ENCODE data around the gene BATF.

BATF gene

DNA sequence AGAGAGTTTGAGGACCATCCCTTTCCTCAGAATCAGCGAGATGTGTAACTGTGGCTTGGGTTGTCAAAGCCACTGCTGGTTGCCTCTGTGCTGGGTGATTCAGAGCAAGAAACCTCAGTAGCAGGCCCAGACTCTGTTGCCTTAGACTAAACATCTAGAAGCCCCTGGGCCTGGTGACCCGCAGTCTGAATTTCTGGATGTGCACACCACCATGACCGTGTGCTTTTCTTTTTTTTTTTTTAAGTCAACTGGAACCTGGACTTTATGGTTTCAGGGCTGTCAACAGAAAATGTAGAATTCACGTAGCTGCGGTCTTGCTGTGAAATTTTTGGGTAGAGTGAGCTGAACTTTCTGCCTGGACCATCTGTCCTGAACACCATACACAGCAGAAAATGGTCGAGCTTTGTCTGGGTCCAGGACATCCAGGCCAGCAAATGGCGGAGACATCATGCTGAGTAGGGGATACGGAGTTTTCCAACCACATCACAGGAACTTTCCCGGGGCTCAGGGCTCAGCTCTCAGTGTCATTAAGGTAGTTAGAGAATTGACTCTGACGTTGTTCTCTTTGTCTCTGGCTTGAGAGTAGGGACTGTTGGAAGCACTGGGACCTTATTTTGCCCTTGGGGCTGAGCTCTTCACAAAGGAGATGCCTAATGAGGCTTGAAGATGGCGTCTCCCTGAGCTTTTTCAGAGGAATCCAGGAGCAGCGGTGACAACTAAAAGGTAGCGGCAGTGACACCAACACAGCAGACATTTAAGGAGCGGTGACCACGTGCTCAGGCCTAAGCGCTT is 23.0 kb upstream of the BATF start:
- no peak for DNase-seq (ENCODE audit: low read depth in 2 of 3, low spot score in 2 of 3)

DNA sequence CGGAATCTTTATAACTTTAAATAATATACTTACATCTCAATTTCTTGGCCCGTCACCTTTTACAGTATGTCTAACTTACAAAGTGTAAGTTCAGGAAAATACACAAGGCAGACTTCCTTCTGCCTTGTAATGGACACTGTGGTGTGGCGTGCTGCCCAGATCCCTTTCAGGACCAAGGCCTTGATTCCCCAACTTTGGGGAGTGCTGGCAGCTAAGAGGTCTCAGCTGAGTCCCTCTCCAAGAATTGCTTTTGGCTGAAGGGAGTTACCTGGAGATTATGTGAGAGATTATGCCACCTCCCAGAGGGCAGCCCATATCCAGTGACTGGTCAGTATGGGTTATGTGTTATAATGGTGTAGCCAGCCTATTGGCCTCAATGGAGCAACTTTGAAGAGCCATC is 21.2 kb upstream of the BATF start:
- DNase-seq (ENCODE audit: low read depth in 2 of 3, low spot score in 2 of 3), result no peak

DNA sequence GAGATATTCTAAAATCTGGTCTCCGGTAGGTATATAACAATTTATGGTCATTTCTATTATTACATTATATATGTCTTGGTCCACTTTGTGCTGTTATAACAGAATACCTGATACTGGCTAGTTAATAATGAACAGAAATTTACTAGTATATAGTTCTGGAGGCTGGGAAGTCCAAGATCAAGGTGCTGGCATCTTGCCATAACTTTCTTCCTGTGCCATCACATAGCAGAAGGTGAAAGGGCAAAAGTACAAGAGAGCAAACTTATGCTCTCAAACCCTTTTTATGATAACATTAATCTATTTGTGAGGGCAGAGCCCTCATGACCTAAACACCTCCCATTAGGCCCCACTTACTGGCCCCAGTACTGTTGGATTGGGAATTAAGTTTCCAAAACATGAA is 17.9 kb upstream of the BATF start:
- DNase-seq (ENCODE audit: low read depth in 2 of 3, low spot score in 2 of 3), result no peak

DNA sequence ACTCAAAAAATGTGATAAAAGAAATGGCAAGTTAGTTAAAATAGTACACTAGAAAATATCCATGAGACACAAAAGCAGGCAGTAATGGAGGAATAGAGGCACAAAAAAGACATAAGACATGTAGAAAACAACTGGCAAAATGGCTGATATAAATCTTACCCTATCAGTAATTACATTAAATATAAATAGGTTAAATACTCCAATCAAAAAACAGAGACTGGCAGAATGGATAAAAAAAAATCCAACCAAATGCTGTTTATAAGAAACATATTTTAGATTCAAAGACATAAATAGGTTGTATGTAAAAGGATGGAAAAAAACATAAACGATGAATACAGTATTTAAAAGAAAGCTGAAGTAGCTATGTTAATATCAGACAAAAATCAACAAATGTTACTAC is 15.3 kb upstream of the BATF start:
- no peak for DNase-seq (ENCODE audit: low read depth in 2 of 3, low spot score in 2 of 3)

DNA sequence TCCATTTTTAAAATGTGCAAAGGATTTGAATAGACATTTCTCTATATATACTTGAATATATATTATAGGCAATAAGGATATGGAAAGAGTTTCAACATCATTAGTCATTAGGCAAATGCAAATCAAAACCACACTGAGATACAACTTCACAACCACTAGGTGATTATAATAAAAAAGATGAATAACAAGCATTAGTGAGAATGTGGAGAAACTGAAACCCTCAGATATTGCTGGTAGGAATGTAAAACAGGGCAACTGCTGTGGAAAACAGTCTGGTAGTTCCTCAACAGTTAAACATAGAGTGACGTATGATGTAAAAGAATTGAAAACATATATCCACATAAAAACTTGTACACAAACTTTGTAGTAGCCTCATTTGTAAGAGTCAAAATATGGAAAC is 11.7 kb upstream of the BATF start:
- no peak for DNase-seq (ENCODE audit: low read depth in 2 of 3, low spot score in 2 of 3)

DNA sequence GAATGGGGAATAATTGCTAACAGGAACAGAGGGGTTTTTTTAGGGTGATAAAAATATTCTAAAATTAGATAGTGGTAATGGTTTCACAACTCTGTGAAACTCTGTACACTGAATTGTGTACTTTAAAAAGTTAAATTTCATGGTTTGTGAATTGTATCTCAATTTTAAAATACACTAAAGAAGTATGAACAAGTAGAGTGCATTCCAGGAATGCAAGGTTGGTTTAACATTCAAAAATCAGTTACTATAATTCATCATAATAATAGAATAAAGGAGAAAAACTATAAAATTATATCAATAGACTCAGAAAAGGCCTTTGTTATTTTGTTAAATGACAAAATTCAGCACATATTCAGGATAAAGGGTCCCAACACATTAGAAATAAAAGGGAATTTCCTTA is 11.1 kb upstream of the BATF start:
- DNase-seq (ENCODE audit: low read depth in 2 of 3, low spot score in 2 of 3), result no peak

DNA sequence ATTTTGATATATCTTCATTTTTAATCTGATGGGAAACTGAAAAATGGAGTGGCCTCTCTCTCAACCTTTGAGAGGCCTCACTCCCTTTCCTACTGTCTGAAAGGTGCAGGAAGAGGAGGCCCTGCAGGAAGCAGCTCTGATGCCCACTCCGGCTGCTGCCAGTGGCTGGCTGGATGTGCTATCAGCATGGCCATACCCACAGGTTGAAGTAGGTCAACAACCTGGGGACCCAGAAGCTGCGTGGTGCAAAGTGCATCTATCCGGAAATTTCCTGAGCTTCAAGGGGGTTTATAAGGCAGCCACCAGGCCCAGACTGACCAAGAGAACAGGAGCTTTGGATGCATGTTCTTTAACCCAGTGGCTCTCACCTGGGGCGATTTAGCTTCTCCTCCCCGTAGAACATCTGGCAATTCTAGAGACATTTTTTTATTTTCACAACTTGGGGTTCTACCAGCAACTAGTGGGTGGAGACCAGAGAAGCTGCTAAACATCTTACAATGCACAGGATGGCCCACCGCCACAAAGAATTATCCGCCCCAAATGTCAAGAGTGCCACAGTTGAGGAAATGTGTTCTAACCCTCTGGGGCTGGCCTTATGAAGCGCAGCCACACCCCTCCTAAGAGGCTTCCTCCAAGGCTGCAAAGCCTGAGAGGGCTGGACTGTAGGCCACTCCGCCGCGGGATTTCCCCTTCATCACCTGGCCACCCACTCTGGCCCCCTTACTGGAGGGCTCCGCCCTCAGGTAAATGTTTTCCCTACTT is 8.2 kb upstream of the BATF start:
- no peak for DNase-seq (ENCODE audit: low read depth in 2 of 3, low spot score in 2 of 3)

DNA sequence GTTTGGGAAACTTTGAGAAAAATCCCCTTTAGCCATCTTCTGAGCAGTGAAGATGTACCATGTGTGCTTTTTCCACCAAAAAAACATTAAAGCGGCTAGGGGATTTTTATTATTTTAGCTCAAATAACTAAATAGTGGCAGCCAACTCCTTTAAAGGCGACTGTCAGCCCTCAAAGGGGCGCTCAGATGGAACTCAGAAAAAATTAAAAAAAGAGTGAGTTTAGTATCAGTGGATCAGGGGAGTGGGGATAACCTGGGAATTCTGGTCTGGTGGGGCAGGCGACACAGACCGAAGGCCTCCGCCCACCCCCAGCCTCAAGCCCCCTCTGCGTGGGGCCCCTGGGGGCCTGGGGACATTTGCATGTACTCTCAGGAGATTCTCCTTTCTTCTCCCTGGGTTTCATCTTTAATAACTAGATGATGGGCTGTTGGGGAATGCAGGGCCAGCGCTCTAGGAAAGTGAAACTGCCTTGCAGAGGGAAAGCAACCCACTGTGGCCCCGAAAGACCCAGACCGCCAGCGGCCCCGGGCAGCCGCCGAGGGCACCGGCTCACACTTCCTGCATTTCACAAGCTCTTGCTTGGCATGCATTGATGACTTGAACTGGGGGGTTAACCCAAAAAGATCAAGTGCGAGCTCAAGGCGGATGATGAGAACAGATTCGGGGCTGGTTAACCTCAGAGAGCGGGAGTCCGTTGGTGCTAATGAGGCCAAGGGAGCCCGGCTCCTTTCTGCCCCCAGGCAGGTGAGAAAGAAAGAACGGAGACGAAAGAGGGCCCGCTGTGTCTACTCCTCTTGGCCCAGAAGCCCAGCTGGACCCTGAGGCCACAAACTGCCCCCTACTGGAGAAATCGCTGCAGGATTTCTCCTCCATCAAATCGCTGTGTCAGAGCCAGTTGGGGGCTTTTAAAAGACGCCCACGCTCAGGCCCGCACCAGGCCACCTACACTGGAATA is 7.3 kb upstream of the BATF start:
- DNase-seq (ENCODE audit: low read depth in 2 of 3, low spot score in 2 of 3), result no peak

DNA sequence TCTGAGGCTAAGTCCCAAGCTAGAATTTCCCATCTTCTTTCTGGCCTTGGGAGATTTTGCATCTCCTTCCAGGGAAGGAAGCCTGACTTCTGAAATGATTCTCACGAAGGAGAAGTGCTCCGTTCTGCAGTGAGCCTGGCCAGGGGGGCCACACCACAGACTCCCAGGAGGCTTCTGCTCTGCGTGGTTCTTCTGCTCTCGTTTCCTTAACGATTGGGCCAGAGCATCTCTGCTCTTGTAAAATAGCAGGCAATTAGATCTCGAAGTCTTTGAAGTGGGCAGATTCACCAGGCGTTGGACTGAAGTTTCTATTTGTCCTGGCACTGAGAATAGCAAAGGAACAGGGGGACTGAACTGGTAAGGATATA is 6.7 kb upstream of the BATF start:
- DNase-seq (ENCODE audit: low read depth in 2 of 3, low spot score in 2 of 3), result no peak

DNA sequence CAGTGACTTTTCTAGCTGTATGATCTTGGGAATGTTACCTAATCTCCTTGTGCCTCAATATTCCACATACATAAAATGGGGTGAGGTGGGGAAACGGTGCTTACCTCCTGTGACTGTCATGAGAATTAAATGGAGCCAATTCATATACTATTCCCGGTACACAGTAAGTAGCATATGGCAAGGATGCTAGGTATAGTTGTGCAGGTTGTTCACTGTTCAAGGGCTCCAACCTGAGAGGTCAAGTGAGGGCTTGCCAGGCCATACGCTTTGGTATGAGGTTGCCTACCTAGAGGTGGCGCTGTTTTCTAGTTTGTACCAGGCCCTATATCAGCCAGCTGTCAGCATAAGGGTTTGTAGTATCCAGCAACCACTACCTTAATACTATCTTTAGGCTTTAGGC is 3.6 kb upstream of the BATF start:
- no peak for DNase-seq (ENCODE audit: low read depth in 2 of 3, low spot score in 2 of 3)

DNA sequence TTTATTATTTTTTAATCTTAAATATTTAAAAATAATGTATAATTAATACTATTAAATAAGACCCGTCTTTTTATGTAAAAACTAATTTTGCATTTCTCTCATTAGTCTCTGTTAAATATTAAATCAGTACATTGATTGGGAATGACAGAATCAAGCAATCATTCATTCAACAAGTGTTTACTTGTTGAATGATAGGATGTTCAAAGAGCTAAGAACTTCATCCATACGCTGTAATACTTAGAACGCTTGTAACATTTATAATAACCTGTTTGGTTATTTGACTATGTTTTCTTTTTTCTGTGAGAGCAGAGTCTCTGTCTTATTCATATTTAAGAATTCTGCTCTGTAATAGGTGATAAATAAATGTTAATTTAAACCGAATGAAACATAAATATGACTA is 2.9 kb upstream of the BATF start:
- no peak for DNase-seq (ENCODE audit: low read depth in 2 of 3, low spot score in 2 of 3)

DNA sequence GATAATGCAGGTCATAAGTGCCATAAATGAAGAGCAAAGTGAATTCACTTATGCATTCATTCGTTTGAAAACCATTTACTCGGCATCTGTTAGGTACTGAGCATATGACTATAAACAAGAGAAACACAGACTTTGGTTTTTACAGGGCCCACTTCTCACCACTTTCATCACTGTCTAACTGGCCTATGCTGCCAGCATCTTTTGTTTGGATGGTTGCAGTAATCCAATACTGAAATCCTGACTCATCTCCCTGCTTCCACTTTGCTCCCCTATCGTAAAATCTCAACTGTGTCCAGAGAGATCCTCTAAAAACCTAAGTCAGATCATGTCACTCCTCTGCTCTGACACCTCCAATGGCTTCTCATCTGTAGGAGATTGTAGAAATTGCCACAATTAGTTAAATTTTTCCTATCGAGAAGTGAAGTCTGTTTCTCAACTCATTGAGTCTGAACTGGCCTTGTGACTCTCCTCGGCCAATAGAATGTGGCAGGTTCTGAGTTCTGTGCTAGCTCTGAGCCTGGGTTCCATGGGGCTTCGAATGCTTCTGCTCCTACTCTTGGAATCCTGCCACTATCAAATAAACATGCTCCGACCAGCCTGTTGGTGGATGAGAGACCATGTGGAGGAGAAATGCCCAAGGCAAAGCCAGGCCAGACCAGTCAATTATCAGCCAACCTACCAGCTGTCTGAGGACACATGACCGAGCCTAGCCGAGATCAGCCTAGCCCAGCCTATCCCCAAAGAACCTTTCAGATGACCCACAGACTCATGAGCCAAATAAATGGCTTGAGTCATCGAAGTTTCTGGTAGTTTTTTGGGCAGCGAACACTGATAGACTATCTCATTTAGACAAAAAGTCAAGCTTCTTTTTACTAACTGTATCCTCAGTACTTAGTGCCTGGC is 2.2 kb upstream of the BATF start:
- DNase-seq (ENCODE audit: low read depth in 2 of 3, low spot score in 2 of 3), result no peak

DNA sequence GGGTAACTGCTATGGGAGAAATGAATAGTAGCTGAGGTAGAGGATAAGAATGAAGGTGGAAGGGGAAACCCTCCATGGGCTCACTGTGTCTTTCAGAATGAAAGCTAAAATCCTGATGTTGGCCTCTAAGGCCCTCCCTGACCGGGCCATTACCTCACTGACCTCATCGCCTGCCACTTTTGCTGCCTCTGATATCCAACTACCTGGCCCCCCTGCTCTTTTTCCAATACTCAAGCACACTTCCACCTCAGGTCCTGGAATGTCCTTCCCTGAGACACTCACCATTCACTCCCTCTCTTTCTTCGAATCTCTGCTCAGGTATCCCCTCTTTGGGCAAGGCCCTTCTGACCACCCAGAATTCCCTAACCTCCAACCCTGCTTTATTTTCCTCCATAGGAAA is 1.4 kb upstream of the BATF start:
- DNase-seq (ENCODE audit: low read depth in 2 of 3, low spot score in 2 of 3), result no peak

DNA sequence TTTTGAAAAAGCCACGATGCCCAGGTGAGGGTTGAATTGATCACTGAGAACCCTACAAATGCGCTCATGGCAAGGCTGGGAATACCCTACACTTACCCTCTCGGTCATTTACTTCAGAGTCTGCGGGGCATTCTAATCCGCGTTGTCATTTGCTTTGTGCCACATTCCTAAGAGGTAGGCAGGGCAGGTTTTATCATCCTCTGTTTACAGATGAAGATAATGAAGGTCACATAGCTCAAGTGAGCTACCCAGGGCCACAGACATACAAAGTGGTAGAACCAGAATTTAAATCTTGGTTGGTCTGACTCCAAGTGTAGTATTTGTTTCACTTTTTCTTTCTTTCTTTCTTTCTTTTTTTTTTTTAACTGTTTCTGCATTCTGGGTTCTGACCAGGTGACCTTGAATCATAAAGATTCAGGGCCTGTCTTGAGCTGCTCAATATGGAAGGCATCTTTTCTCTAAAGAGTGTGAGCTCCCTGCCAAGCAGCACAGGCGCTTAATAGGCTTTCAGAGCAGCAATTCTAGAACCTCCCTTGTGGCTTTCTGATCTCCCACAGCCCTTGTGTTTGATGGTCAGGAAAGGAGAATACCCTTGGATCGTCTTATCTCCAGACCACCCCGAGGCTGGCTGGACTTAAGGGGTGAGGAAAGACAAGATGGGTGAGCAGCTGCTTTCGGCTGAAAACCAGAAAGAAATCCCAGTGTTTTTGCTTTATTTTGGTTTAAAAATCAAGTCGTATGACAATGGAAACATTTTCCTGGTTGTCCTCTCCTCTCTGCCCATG is 662 bp upstream of the BATF start:
- no peak for DNase-seq (ENCODE audit: low read depth in 2 of 3, low spot score in 2 of 3)

DNA sequence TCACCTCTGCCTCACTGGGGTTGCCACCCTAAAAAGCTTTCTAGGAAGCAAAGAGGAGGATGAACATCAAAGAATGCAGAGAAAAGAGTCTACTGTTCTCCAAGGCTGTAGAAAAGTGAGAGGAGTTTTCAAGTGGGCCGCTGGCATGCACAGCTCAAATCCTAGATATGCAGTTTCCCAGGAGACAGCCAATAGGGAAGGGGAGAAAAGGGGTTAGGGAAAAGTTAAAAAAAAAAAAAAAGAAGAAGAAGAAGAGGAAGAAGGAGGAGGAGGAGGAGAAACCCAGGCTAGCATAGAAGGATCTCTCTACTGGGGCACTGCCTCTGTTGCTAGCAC is 682 bp downstream of the BATF start:
- DNase-seq (ENCODE audit: low read depth in 2 of 3, low spot score in 2 of 3), result no peak

DNA sequence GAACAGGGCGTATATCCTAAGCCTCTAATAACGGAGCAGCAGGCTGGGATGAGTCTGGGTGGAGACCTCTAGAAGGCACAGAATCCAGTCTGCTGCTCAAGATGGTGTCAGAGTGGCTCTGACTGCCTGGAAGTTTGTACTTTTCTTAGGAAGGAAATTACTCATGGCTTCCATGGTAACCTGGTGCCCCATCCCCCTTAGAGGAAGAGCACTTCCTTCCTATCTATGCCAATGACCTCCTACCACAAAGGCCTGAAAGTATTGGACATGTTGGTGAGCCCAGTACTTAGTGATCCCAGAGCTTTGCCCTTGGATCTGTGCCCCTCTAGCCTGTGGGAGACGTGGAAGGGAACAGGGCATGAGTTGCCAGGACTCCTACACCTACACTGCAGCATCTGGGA is 1.5 kb downstream of the BATF start:
- no peak for DNase-seq (ENCODE audit: low read depth in 2 of 3, low spot score in 2 of 3)

DNA sequence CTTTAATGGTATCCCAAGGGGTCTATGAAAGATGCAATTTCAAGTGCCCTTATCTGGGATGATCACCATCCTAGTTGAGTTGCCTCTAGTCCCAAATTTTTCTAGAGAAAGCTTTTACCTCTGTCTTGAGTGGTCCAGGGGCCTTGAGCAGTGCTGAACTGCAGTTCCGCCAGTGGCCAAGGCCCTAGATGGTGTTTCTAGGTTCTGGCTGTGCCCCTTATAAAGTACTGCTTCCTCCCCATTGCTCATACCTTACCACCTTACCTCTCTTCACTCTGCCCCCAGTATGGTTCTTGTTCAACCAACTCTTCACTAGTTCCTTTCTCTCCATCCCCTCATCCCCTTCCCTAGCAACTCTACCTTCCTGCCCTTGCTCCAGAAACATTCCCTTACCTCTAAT is 3.7 kb downstream of the BATF start:
- no peak for DNase-seq (ENCODE audit: low read depth in 2 of 3, low spot score in 2 of 3)

DNA sequence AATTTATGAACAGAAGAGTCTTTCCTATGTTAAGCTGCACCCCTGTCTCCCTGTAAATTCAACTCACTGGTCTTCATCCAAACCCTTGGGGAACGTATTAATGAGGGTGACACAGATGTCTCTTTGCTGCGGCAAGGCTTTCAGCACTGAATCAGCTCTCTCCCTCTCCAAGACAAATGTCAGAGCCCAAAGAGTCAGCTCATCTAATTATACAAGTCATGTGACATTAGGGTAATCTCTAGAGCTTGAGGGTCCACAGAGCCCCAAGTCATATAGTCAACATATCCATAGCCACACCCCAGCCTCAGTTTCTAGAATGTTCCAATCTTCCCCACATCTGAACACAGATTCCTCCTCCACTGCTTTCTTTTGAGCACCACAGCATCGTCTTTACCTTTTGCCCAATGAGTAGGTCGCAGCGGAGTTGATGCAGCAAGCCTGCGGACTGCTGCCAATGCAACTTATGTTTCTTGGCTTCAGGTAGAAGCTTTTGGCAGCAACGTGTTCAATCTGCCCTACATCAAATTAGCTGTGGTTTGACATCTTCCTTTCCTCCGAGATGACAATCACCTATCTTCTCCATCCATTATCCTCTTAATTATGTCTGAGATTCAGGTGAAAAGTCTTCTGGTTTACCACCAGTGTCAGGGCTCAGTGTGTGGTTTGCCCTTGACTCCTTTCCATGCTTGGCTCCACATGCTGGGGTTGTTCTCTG is 5.3 kb downstream of the BATF start:
- no peak for DNase-seq (ENCODE audit: low read depth in 2 of 3, low spot score in 2 of 3)

DNA sequence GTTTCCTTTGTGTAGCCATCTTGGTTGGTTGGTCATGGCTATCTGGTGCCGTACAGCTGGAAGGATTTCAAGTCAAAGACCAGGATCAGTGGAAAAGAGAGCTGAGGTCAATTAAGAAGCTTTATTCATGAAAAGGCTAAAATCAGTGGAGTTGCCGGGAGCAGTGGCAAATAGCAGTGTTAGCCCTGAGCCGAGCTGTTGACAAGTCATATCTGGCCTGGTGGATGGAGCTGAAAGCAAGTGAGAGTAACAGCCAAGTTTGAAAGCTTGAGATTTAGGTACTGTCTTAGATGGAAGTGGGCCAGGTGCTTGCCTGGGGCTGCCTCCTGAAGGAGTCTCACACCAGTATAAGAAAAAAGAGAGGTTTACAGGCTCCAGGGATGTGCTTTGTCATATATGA is 9.0 kb downstream of the BATF start:
- no peak for DNase-seq (ENCODE audit: low read depth in 2 of 3, low spot score in 2 of 3)

Data from activated CD8-positive, alpha-beta memory T cell treated with anti-CD3 and anti-CD28 coated beads for 48 hours (primary cell).